ENCODE measurements around the gene PSMA5. TPM values are rescaled to one million over a fixed set of nuclear protein-coding genes. Genes with fewer than 3 reads are reported as not detected.

PSMA5 gene
- total RNA-seq, 1 experiment from 2014 or later = 169 TPM

DNA sequence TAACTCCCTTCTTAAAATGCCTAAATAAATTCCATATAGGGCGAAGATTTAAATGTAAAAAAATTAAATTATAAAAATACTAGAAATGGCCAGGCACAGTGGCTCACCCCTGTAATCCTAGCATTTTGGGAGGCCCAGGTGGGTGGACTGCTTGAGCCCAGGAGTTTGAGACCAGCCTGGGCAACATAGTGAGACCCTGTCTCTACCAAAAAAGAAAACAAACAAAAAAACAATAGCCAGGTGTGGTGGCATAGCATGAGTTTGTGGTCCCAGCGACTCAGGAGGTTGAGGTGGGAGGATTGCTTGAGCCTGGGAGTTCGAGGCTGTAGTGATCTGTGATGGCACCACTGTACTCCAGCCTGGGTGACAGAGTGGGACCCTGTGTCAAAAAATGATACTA is 46.3 kb downstream of the PSMA5 start:
- H3K27ac ChIP-seq (ENCODE audit: low read depth, low read length) = no peak overlapping the region

More for the DNA sequence above, 46.3 kb downstream of the PSMA5 start:
- no peaks in the 10 kb centered on the region for H4K20me1 ChIP-seq (ENCODE audit: insufficient read depth)
- ChIA-PET RAD21 (ENCODE audit: low non-redundant PET in 1 of 2, low total read pairs in 2 of 2, uncharacterized antibody in 2 of 2, unreplicated experiment in 2 of 2) (no interaction called here), CTCF (interaction anchor here (1.5 kb wide), 1 partner anchor 103 kb away, joined by 3 read pairs; no protein-coding TSS in a partner anchor), POLR2A (no interaction called here)
- H3K9me3 ChIP-seq (ENCODE audit: control insufficient read depth in 1 of 2, insufficient read depth in 1 of 2, low read depth in 1 of 2, low read length in 2 of 2) = no peaks in the 10 kb centered on the region
- DNase-seq (ENCODE audit: low read depth, low spot score) = no peak
- no peaks in the 10 kb centered on the region for H3K27me3 ChIP-seq (ENCODE audit: insufficient read depth, low read length)
- H3K36me3 ChIP-seq (ENCODE audit: control insufficient read depth in 1 of 2, insufficient read depth in 2 of 2, low read length in 2 of 2) = no peaks in the 10 kb centered on the region
- no peak overlapping the region for H3K4me2 ChIP-seq (ENCODE audit: low read length)
- no peak overlapping the region for H3K9ac ChIP-seq (ENCODE audit: low read length)
- H2AFZ ChIP-seq (ENCODE audit: low read depth, low read length, poor library complexity, severe bottlenecking) = no peak overlapping the region
- H3K9me2 ChIP-seq (ENCODE audit: insufficient read depth) = no peaks in the 10 kb centered on the region
- H3K4me3 ChIP-seq (replicated peaks in 1 of 2; ENCODE audit: low read depth in 1 of 2, low read length in 2 of 2) = no peak overlapping the region
- no peaks in the 10 kb centered on the region for H3K79me2 ChIP-seq (ENCODE audit: insufficient read depth, low read length)
- H3K4me1 ChIP-seq (ENCODE audit: control insufficient read depth in 1 of 2, insufficient read depth in 2 of 2, low read length in 2 of 2) = no peaks in the 10 kb centered on the region
- no peak for ATAC-seq
- intact Hi-C loops (cut with micrococcal nuclease) = no loop called here
- no TSS peak for BruUV-seq (replicated peaks)
- TF ChIP-seq ELF1 (IDR thresholded peaks at IDR 0.05; ENCODE audit: borderline replicate concordance, low read depth) = no peak
- TF ChIP-seq FOSL1 (IDR thresholded peaks at IDR 0.05; ENCODE audit: low read depth) = no peak
- no peak for TF ChIP-seq POLR2AphosphoS5 (IDR thresholded peaks at IDR 0.05; ENCODE audit: low read depth, low read length)
- TF ChIP-seq POLR2A (IDR thresholded peaks at IDR 0.05; ENCODE audit: borderline replicate concordance, extremely low read depth, insufficient read depth, insufficient read length) = no peak
- TF ChIP-seq CTCF (IDR thresholded peaks at IDR 0.05 in 2 of 3, conservative IDR thresholded peaks at IDR 0.05 in 1 of 3; ENCODE audit: borderline replicate concordance in 1 of 3, insufficient read depth in 1 of 3, low read depth in 2 of 3, low read length in 2 of 3) = no peak
- no peak for TF ChIP-seq ZFX (IDR thresholded peaks at IDR 0.05)
- no peak for TF ChIP-seq EZH2 (IDR thresholded peaks at IDR 0.05)
- no peak for TF ChIP-seq EZH2phosphoT487 (IDR thresholded peaks at IDR 0.05; ENCODE audit: borderline replicate concordance)
- TF ChIP-seq, protein P1, sequence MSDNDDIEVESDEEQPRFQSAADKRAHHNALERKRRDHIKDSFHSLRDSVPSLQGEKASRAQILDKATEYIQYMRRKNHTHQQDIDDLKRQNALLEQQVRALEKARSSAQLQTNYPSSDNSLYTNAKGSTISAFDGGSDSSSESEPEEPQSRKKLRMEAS (IDR thresholded peaks at IDR 0.05) = no peak
- TF ChIP-seq YY1 (IDR thresholded peaks at IDR 0.05; ENCODE audit: extremely low read depth, insufficient replicate concordance, low read depth, low read length) = no peak
- TF ChIP-seq REST (IDR thresholded peaks at IDR 0.05; ENCODE audit: low read depth) = no peak
- TF ChIP-seq CBX3 (IDR thresholded peaks at IDR 0.05; ENCODE audit: low read depth) = no peak
- TF ChIP-seq ZNF274 (IDR thresholded peaks at IDR 0.05; ENCODE audit: low read depth, low read length) = no peak
- TF ChIP-seq SIN3A (IDR thresholded peaks at IDR 0.05; ENCODE audit: low read depth) = no peak
- TF ChIP-seq SRF (IDR thresholded peaks at IDR 0.05; ENCODE audit: low read depth) = no peak
- TF ChIP-seq JUND (IDR thresholded peaks at IDR 0.05) = no peak
- no peak for TF ChIP-seq ATF3 (IDR thresholded peaks at IDR 0.05)
- TF ChIP-seq RAD21 (IDR thresholded peaks at IDR 0.05; ENCODE audit: low read depth) = no peak
- no peak for TF ChIP-seq CEBPB (IDR thresholded peaks at IDR 0.05; ENCODE audit: low read depth)
- TF ChIP-seq EGR1 (IDR thresholded peaks at IDR 0.05; ENCODE audit: low read depth) = no peak

Measured in HCT116 (cell line).